NCI-H345 treated with DMSO at 0.1 percent for 48 hours (cell line): Measurements from ENCODE around the gene MCC.

ENCODE experiments used
- DNase-seq: peaks from one replicate; lab custom pipeline; 2025; ENCODE audit not compliant: unreplicated experiment; lab: John Stamatoyannopoulos, UW

The MCC gene

GRCh38 chr5:113209498-113209897 is 278.8 kb downstream of the MCC start:
- no peak for DNase-seq

- DNase-seq = no peak
These were observed 282.4 kb downstream of the MCC start for GRCh38 chr5:113205807-113206206.

- no peak for DNase-seq
These were observed 282.9 kb downstream of the MCC start for GRCh38 chr5:113205323-113205722.

- DNase-seq = no peak
These were observed 283.6 kb downstream of the MCC start for GRCh38 chr5:113204525-113205161.

GRCh38 chr5:113203916-113204315 is 284.3 kb downstream of the MCC start:
- no peak for DNase-seq

GRCh38 chr5:113202746-113203716 is 285.2 kb downstream of the MCC start:
- no peak for DNase-seq

- no peak for DNase-seq
These were observed 286.0 kb downstream of the MCC start for GRCh38 chr5:113202287-113202686.

GRCh38 chr5:113201715-113202114 is 286.5 kb downstream of the MCC start:
- no peak for DNase-seq

- no peak for DNase-seq
These were observed 288.9 kb downstream of the MCC start for GRCh38 chr5:113199122-113199905.

- no peak for DNase-seq
These were observed 290.6 kb downstream of the MCC start for GRCh38 chr5:113197456-113198200.

- no peak for DNase-seq
These were observed 292.5 kb downstream of the MCC start for GRCh38 chr5:113195771-113196170.

- no peak for DNase-seq
These were observed 293.0 kb downstream of the MCC start for GRCh38 chr5:113195251-113195650.

GRCh38 chr5:113194591-113194990 is 293.7 kb downstream of the MCC start:
- DNase-seq = no peak

- DNase-seq = no peak
These were observed 294.1 kb downstream of the MCC start for GRCh38 chr5:113194125-113194524.

- no peak for DNase-seq
These were observed 294.8 kb downstream of the MCC start for GRCh38 chr5:113193311-113193978.

GRCh38 chr5:113192541-113192940 is 295.7 kb downstream of the MCC start:
- DNase-seq = no peak

- DNase-seq = no peak
These were observed 297.9 kb downstream of the MCC start for GRCh38 chr5:113190347-113190746.

GRCh38 chr5:113189291-113189690 is 299.0 kb downstream of the MCC start:
- DNase-seq = no peak

GRCh38 chr5:113188436-113188835 is 299.8 kb downstream of the MCC start:
- DNase-seq = no peak

GRCh38 chr5:113187906-113188305 is 300.3 kb downstream of the MCC start:
- no peak for DNase-seq
